Uterus (tissue), 2 donors: ENCODE measurements around the gene KNG1.

Experiments used
- CTCF ChIP-seq, 4 experiments: fragments of 200-600 bp in 2 of 4; fragments of 450-650 bp in 2 of 4; sonication (generic) in 2 of 4; IDR thresholded peaks; one replicate each; pipeline ENCODE4 v1.5.1; 2016 to 2019; ENCODE audit warnings: antibody characterized with exemption in 4 of 4, mild to moderate bottlenecking in 2 of 4, moderate library complexity in 1 of 4
- POLR2A ChIP-seq, 2 donors: fragments of 450-650 bp; IDR thresholded peaks; one replicate each; pipeline ENCODE4 v1.6.1; 2016; ENCODE audit warnings: antibody characterized with exemption in 2 of 2, mild to moderate bottlenecking in 1 of 2, moderate library complexity in 1 of 2

GRCh38 chr3:186789554-186790260, 72.5 kb downstream of the KNG1 start:
- TF ChIP-seq CTCF (IDR thresholded peaks at IDR 0.05) = no peak
- no peak for TF ChIP-seq POLR2A (IDR thresholded peaks at IDR 0.05)
